ENCODE measurements around the gene AP4S1.
"Not testable (repeated sequence)": the region's sequence is repeated elsewhere in the genome, so short reads cannot be mapped to it uniquely, and the experiment has no call there.

AP4S1 gene

DNA sequence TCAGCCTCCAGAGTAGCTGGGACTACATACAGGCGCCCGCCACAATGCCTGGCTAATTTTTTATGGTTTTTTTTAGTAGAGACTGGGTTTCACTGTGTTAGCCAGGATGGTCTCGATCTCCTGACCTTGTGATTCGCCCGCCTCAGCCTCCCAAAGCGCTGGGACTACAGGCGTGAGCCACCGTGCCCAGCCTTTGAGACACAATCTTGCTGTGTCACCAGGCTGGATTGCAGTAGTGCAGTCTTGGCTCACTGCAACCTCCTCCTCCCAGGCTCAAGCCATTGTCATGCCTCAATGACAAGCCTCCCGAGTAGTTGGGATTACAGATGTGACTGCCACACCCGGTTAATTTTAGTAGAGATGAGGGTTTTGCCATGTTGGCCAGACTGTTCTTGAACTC lies 22.1 kb downstream of the AP4S1 start:
- Histone ChIP-seq H3K9me3 (replicated peaks; ENCODE audit: low read length) (no peaks in the 10 kb centered on the region), H3K36me3 (ENCODE audit: insufficient read depth, low read length) (no peaks in the 10 kb centered on the region), H3K27me3 (ENCODE audit: control insufficient read depth, insufficient read depth, low read length) (no peaks in the 10 kb centered on the region), H3K4me2 (ENCODE audit: low read length) (no peak overlapping the region), H3K4me1 (ENCODE audit: control insufficient read depth, insufficient read depth, low read length) (no peaks in the 10 kb centered on the region), H3K4me3 (ENCODE audit: low read length) (no peak overlapping the region), H3K9ac (ENCODE audit: low read depth, low read length) (no peak overlapping the region)

DNA sequence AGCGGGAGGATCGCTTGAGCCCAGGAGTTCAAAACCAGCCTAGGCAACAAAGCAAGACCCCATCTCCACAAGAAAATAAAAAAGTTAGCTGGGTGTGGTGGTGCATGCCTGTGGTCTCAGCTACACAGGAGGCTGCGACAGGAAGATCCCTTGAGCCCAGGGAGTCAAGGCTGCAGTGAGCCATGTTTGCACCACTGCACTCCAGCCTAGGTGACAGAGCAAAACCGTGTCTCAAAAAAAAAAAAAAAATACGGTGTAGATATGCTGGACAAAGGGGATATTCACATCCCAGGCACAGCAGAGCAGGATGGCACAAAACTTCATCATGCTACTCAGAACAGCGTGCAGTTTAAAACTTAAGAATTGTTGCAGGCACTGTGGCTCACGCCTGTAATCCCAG lies 25.6 kb downstream of the AP4S1 start:
- H3K27me3 ChIP-seq (ENCODE audit: control insufficient read depth, insufficient read depth, low read length), result no peaks in the 10 kb centered on the region
- no peak overlapping the region for H3K9ac ChIP-seq (ENCODE audit: low read depth, low read length)
- no peak overlapping the region for H3K4me2 ChIP-seq (ENCODE audit: low read length)
- H3K4me1 ChIP-seq (ENCODE audit: control insufficient read depth, insufficient read depth, low read length), result no peaks in the 10 kb centered on the region
- no peaks in the 10 kb centered on the region for H3K9me3 ChIP-seq (replicated peaks; ENCODE audit: low read length)
- no peaks in the 10 kb centered on the region for H3K36me3 ChIP-seq (ENCODE audit: insufficient read depth, low read length)
- H3K4me3 ChIP-seq (ENCODE audit: low read length), result no peak overlapping the region

DNA sequence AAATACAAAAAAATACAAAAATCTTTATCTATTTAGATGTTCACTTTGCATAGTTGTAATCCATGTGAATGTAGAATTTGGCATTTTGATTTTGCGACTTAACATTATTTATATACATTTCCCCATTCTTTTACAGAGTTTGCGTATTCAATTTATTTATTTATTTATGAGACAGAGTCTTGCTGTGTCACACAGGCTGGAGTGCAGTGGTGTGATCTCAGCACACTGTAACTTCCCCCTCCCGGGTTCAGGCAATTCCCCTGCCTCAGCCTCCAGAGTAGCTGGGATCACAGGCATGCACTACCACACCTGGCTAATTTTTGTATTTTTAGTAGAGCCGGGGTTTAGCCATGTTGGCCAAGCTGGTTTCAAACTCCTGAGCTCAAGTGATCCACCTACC lies 26.1 kb downstream of the AP4S1 start:
- no peaks in the 10 kb centered on the region for H3K27me3 ChIP-seq (ENCODE audit: control insufficient read depth, insufficient read depth, low read length)
- no peak overlapping the region for H3K9ac ChIP-seq (ENCODE audit: low read depth, low read length)
- no peak overlapping the region for H3K4me2 ChIP-seq (ENCODE audit: low read length)
- no peak overlapping the region for H3K4me3 ChIP-seq (ENCODE audit: low read length)
- no peaks in the 10 kb centered on the region for H3K4me1 ChIP-seq (ENCODE audit: control insufficient read depth, insufficient read depth, low read length)
- H3K36me3 ChIP-seq (ENCODE audit: insufficient read depth, low read length), result no peaks in the 10 kb centered on the region
- H3K9me3 ChIP-seq (replicated peaks; ENCODE audit: low read length), result no peaks in the 10 kb centered on the region

DNA sequence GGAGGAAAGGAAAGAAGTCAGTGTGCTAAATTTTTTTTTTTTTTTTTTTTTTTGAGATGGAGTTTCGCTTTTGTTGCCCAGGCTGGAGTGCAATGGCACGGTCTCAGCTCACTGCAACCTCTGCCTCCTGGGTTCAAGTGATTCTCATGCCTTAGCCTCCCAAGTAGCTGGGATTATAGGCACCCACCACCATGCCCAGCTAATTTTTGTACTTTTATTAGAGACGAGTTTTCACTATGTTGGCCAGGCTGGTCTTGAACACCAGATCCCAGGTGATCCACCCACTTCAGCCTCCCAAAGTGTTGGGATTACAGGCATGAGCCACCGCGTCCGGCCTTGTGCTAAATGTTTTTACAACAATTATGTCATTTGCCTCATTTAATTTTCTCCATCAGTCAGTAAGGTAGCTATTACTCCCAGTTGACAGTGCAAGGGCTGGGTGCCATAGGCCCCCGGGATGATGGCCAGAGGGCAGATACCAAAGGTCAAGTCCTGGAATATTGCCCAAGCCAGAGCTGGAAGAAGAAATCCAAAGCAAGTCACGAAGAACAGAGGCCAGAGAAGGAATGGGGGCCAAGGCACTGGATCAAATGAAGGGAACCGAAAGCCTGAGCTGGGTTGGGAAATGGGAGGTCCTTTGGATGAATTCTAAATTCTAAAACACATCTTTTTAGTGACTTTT lies 27.6 kb downstream of the AP4S1 start:
- H3K9ac ChIP-seq (ENCODE audit: low read depth, low read length); H3K36me3 ChIP-seq (ENCODE audit: insufficient read depth, low read length); H3K27me3 ChIP-seq (ENCODE audit: control insufficient read depth, insufficient read depth, low read length); H3K4me3 ChIP-seq (ENCODE audit: low read length); H3K4me2 ChIP-seq (ENCODE audit: low read length); H3K4me1 ChIP-seq (ENCODE audit: control insufficient read depth, insufficient read depth, low read length); H3K9me3 ChIP-seq (replicated peaks; ENCODE audit: low read length): not testable (repeated sequence)

DNA sequence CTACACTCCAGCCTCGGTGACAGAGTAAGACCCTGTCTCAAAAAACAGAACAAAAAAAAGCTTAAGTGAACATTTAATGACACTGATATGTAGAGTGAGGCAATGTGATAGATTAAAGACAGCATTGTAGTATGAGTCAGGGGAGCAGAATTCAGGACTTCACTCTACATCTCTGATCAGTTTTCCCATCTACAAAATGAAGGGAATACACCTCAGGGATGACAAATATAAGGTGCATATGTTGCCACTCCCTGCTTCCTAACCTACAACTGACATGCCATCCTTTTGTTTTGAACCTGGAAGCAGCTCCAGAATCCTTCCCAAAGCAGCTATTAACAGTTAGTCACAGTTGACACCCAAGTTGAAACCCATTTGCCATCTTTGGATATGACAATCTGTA lies 31.6 kb downstream of the AP4S1 start:
- no peaks in the 10 kb centered on the region for H3K9me3 ChIP-seq (replicated peaks; ENCODE audit: low read length)
- H3K36me3 ChIP-seq (ENCODE audit: insufficient read depth, low read length), result no peaks in the 10 kb centered on the region
- peaks cover 15% of the 10 kb centered on the region for H3K4me1 ChIP-seq (ENCODE audit: control insufficient read depth, insufficient read depth, low read length)
- H3K4me3 ChIP-seq (ENCODE audit: low read length), result no peak overlapping the region
- H3K4me2 ChIP-seq (ENCODE audit: low read length), result no peak overlapping the region
- H3K27me3 ChIP-seq (ENCODE audit: control insufficient read depth, insufficient read depth, low read length), result no peaks in the 10 kb centered on the region
- no peak overlapping the region for H3K9ac ChIP-seq (ENCODE audit: low read depth, low read length)

DNA sequence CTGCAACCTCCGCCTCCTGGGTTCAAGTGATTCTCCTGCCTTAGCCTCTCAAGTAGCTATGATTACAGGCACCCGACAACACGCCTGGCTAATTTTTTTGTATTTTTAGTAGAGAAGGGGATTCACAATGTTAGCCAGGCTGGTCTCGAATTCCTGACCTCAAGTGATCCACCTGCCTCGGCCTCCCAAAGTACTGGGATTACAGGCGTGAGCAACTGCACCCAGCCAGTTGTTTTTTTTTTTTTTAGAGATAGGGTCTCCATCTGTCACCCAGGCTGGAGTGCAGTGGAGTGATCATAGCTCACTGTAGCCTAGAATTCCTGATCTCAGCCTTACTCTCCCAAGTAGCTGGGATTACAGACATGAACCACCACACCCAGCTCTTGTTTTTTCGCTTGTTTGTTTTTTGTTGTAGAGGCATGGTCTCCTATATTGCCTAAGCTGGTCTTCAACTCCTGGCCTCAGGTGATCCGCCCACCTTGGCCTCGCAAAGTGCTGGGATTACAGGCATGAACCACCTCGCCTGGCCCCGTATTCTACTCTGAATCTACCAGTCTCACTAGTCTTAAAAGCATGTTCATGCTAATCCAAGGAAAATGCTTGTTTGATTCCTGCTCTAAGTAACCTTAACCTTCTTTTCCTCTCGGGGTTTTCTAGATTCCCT lies 32.4 kb downstream of the AP4S1 start:
- no peak overlapping the region for H3K9ac ChIP-seq (ENCODE audit: low read depth, low read length)
- H3K4me3 ChIP-seq (ENCODE audit: low read length), result no peak overlapping the region
- H3K9me3 ChIP-seq (replicated peaks; ENCODE audit: low read length), result no peaks in the 10 kb centered on the region
- no peaks in the 10 kb centered on the region for H3K27me3 ChIP-seq (ENCODE audit: control insufficient read depth, insufficient read depth, low read length)
- no peaks in the 10 kb centered on the region for H3K36me3 ChIP-seq (ENCODE audit: insufficient read depth, low read length)
- peaks cover 15% of the 10 kb centered on the region for H3K4me1 ChIP-seq (ENCODE audit: control insufficient read depth, insufficient read depth, low read length)
- no peak overlapping the region for H3K4me2 ChIP-seq (ENCODE audit: low read length)

DNA sequence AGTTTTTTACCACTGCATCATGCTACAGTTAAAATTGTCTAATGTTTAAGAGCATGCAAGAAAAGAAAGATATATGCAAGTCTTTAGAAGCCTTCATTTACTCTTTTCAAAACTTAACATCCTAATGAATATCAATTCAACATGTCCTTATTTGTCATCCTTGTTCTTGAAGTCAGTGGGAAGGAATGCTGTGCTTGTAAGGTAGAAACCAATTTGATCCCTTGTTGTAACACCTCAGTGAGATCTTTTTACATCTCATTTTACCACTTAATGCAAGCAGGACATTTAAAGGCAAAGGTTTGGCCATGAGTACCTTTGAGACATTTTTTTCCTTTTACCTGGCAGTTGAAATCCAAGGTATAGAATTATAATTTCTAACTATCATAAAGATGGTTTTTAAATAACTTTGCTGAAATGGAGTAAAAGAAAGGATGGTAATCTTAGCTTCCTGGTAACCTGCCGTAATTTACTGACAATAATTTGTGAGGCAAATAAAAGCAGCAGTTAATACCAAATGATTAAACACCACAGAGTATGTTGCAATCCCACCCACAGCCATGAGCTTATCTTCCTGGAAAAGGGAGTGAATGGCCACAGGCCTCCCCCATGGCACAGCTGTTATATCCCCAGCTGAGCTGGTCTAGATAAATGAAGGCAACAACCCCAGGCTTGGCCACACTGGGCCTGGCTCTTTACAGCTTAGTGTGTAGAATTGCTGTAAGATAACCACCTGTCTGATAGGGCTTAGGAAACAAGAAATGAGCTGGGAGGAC lies 33.9 kb downstream of the AP4S1 start:
- peaks cover 15% of the 10 kb centered on the region for H3K4me1 ChIP-seq (ENCODE audit: control insufficient read depth, insufficient read depth, low read length)
- no peaks in the 10 kb centered on the region for H3K9me3 ChIP-seq (replicated peaks; ENCODE audit: low read length)
- no peak overlapping the region for H3K4me3 ChIP-seq (ENCODE audit: low read length)
- H3K4me2 ChIP-seq (ENCODE audit: low read length), result peak overlapping the region; percentile 33
- no peaks in the 10 kb centered on the region for H3K36me3 ChIP-seq (ENCODE audit: insufficient read depth, low read length)
- no peak overlapping the region for H3K9ac ChIP-seq (ENCODE audit: low read depth, low read length)
- no peaks in the 10 kb centered on the region for H3K27me3 ChIP-seq (ENCODE audit: control insufficient read depth, insufficient read depth, low read length)

DNA sequence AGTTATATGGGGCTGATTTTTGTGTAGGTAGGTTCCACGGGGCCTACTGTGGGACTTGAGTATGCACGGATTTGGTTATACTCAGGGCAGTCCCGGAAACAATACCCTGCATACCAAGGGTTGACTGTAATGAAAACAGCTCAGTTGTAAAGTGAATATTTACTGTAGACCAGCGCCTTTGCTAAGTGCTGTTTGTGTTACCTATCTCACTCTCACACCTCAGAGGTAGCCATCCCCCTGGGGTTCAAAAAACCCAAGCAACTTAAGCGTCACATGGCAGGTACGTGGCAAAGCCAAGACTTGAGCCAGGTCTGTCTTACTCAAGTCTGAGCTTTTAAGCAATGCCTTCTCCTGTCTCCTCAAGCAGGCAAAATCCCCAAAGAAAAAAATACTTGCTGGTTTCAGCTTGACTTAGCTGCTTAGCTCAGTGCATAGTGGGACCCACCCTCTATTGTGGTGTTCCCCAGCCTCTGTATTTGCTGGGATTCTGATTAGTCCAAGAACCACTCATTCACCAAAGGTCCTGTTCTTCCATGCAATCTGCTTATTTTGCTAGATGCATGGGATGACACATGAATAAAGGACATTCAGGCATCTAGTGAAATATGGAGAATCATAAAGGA lies 34.9 kb downstream of the AP4S1 start:
- peaks cover 15% of the 10 kb centered on the region for H3K4me1 ChIP-seq (ENCODE audit: control insufficient read depth, insufficient read depth, low read length)
- no peaks in the 10 kb centered on the region for H3K9me3 ChIP-seq (replicated peaks; ENCODE audit: low read length)
- no peaks in the 10 kb centered on the region for H3K36me3 ChIP-seq (ENCODE audit: insufficient read depth, low read length)
- no peaks in the 10 kb centered on the region for H3K27me3 ChIP-seq (ENCODE audit: control insufficient read depth, insufficient read depth, low read length)
- H3K9ac ChIP-seq (ENCODE audit: low read depth, low read length), result no peak overlapping the region
- H3K4me3 ChIP-seq (ENCODE audit: low read length), result no peak overlapping the region
- no peak overlapping the region for H3K4me2 ChIP-seq (ENCODE audit: low read length)

DNA sequence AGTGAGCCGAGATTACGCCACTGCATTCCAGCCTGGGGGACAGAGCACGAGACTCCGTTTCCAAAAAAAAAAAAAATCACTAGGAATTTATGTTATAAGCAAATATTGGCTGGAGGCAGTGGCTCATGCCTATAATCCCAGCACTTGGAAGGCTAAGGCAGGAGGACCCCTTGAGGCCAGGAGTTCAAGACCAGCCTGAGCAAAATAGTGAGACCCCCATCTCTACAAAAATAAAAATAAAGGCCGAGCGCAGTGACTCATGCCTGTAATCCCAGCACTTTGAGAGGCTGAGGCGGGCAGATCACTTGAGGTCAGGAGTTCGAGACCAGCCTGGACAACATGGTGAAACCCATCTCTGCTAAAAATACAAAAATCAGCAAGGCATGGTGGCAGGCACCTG lies 37.5 kb downstream of the AP4S1 start:
- H3K4me2 ChIP-seq (ENCODE audit: low read length); H3K36me3 ChIP-seq (ENCODE audit: insufficient read depth, low read length); H3K9me3 ChIP-seq (replicated peaks; ENCODE audit: low read length); H3K9ac ChIP-seq (ENCODE audit: low read depth, low read length); H3K4me3 ChIP-seq (ENCODE audit: low read length); H3K27me3 ChIP-seq (ENCODE audit: control insufficient read depth, insufficient read depth, low read length): not testable (repeated sequence)
- peaks cover 15% of the 10 kb centered on the region for H3K4me1 ChIP-seq (ENCODE audit: control insufficient read depth, insufficient read depth, low read length)

DNA sequence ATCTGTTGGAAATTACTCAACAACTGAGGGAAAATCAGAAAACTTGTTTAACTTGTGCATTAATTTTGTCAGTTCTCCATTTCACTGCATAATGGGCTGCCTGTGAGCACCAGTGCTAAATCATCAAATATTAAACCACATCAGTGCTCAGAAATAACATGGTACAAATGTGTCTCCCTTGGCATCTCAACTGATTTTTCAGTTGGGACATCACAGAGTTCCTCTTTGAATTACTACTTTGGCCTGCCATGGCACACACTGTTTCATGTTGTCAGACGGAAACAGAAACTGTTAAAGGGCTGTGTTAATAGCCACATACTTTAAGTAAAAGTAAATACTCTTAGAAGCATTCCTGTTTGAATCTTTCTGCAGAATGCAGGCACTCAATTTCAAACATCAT lies 42.8 kb downstream of the AP4S1 start:
- Histone ChIP-seq H3K36me3 (ENCODE audit: insufficient read depth, low read length) (no peaks in the 10 kb centered on the region), H3K4me3 (ENCODE audit: low read length) (no peak overlapping the region), H3K4me2 (ENCODE audit: low read length) (no peak overlapping the region), H3K9me3 (replicated peaks; ENCODE audit: low read length) (no peaks in the 10 kb centered on the region), H3K9ac (ENCODE audit: low read depth, low read length) (no peak overlapping the region), H3K27me3 (ENCODE audit: control insufficient read depth, insufficient read depth, low read length) (no peaks in the 10 kb centered on the region), H3K4me1 (ENCODE audit: control insufficient read depth, insufficient read depth, low read length) (no peaks in the 10 kb centered on the region)

DNA sequence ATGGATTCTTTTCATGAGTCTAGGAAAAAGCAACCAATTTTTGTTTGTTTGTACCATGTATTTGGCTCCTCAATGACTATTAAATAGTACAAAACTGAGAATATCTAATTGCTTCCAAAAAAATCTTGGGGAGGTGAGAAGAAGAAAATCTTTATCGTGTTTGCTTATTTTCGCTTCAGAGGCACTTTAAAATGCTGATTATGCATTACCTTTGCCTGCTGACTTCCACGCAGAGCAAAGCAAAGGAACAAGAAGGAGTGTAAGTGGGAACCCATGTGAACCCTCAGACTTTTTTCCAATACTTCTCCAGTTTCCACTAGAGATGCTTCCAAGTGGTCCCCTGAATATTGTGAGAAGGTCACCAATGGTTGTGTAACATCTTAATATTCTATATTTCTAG lies 43.9 kb downstream of the AP4S1 start:
- Histone ChIP-seq H3K4me3 (ENCODE audit: low read length) (no peak overlapping the region), H3K4me1 (ENCODE audit: control insufficient read depth, insufficient read depth, low read length) (no peaks in the 10 kb centered on the region), H3K4me2 (ENCODE audit: low read length) (no peak overlapping the region), H3K36me3 (ENCODE audit: insufficient read depth, low read length) (no peaks in the 10 kb centered on the region), H3K27me3 (ENCODE audit: control insufficient read depth, insufficient read depth, low read length) (no peaks in the 10 kb centered on the region), H3K9ac (ENCODE audit: low read depth, low read length) (no peak overlapping the region), H3K9me3 (replicated peaks; ENCODE audit: low read length) (no peaks in the 10 kb centered on the region)

Measured in skeletal muscle satellite cell (primary cell).